SU-DHL-6 (cell line): Measurements from ENCODE around the gene SIRPA.

Experiments used
- EZH2phosphoT487 ChIP-seq: fragments of 200-600 bp; sonication (generic), shearing (Covaris generic); conservative IDR thresholded peaks from 2 replicates; pipeline ENCODE4 v1.6.1; 2018; ENCODE audit warnings: mild to moderate bottlenecking, antibody characterized with exemption, low read length, moderate library complexity, mixed read lengths
- TF ChIP-seq, protein P1 (sequence below): fragments of 200-600 bp; sonication (generic); IDR thresholded peaks from one replicate; pipeline ENCODE4 v1.5.1; 2017; ENCODE audit warnings: antibody characterized with exemption, mild to moderate bottlenecking, low read length, moderate library complexity; ENCODE audit not compliant: insufficient read depth, poor library complexity, severe bottlenecking

GRCh38 chr20:1961374-1961773 lies 66.2 kb downstream of the SIRPA start:
- TF ChIP-seq, protein P1, sequence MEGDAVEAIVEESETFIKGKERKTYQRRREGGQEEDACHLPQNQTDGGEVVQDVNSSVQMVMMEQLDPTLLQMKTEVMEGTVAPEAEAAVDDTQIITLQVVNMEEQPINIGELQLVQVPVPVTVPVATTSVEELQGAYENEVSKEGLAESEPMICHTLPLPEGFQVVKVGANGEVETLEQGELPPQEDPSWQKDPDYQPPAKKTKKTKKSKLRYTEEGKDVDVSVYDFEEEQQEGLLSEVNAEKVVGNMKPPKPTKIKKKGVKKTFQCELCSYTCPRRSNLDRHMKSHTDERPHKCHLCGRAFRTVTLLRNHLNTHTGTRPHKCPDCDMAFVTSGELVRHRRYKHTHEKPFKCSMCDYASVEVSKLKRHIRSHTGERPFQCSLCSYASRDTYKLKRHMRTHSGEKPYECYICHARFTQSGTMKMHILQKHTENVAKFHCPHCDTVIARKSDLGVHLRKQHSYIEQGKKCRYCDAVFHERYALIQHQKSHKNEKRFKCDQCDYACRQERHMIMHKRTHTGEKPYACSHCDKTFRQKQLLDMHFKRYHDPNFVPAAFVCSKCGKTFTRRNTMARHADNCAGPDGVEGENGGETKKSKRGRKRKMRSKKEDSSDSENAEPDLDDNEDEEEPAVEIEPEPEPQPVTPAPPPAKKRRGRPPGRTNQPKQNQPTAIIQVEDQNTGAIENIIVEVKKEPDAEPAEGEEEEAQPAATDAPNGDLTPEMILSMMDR = no peak
- no peak for TF ChIP-seq EZH2phosphoT487
